SKM-1 (cell line): ENCODE data around the gene RPUSD1.
"Not testable (repeated sequence)": the region's sequence is repeated elsewhere in the genome, so short reads cannot be mapped to it uniquely, and the experiment has no call there.

Experiments used
- DNase-seq: peaks from one replicate; lab custom pipeline; 2025; ENCODE audit not compliant: unreplicated experiment; lab: John Stamatoyannopoulos, UW

The RPUSD1 gene

GRCh38 chr16:751152-752006, 36.8 kb downstream of the RPUSD1 start:
- no peak for DNase-seq

DNA sequence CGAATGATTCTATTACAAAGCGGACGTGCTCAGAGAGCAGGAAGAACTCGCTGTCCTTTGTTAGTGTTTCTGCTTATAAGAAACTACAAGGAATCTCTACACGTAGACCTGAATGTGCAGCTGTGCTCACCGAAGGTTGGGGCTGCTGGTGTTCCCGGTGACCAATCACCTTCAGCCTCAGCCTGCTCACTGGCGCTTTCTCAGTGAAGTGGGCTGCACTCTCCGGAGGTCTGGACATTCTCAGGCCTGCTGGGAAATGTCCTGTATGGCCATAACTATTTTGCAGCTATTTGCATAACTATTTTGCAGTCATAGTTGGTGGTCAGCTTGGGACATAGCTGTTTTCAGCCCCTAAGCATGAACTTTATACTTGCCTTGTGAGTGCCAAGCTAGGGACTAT, 37.7 kb downstream of the RPUSD1 start:
- DNase-seq = no peak

DNA sequence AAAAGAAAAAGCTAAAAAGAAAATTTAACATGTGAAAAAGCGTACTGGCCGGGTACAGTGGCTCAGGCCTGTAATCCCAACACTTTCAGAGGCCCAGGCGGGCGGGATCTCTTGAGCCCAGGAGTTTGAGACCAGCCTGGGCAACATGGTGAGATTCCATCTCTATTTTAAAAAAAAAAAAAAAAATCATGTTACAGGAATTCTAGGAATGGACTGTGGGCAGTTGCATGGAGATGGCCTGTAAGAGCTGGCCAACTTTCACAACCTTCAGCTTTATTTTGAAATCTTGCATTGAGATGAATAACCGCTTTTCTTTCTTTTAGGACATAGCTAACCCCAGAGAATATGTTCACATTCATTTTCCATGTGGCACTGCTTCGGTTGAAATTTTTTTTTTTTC, 39.2 kb downstream of the RPUSD1 start:
- DNase-seq = no peak

DNA sequence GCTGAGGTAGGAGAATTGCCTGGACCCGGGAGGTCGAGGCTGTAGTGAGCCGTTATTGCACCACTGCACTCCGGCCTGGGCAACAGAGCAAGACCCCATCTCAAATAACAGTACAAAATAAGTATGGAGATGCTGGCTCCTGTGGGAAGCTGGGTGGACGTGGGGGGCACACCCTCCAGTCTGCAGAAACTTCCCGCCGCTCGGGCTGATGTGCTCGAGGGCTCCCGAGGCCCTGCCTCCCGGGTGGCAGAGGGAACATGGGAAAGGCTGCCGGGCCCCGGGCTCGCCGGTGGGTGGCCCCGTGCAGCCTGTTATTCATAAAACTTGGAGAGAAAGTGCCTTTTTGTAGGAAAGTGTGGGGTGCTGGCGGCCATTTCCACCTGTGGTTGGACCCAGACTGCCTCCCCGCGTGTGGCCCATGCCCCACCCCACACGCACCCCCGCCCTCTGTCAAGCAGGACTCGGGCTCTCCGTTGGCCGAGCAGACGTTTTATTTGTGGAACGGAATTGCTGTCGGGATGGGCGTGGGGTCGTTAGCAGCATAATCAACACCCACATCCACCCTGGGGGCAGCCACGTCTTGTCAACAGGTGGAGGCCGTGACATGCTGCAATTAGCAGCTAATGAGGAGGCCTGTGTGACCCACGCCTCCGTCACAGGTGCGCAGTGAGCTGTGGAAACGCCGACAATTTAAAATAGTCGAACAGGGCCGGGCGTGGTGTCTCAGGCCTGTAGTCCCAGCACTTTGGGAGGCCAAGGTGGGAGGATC, 40.0 kb downstream of the RPUSD1 start:
- no peak for DNase-seq

DNA sequence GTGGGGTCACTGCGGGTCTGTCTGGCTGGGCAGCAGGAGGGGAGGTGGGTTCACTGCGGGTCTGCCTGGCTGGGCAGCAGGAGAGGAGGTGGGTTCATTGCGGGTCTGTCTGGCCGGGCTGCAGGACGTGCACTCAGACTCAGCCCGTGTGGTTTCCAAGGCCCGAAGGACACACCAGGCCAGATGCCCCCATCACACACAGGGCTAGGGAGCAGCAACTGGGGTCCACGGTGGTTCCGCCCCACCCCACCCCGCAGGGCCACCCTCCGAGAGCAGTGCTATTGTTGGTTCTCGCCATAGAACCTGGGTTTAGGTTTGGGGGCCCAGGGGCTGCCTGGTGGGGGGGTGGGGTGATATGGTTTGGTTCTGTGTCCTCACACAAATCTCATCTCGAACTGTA, 41.5 kb downstream of the RPUSD1 start:
- DNase-seq = no peak

- DNase-seq = no peak
Measured at GRCh38 chr16:745739-746138, 42.4 kb downstream of the RPUSD1 start.

- DNase-seq = no peak
Measured at GRCh38 chr16:743794-744500, 44.2 kb downstream of the RPUSD1 start.

DNA sequence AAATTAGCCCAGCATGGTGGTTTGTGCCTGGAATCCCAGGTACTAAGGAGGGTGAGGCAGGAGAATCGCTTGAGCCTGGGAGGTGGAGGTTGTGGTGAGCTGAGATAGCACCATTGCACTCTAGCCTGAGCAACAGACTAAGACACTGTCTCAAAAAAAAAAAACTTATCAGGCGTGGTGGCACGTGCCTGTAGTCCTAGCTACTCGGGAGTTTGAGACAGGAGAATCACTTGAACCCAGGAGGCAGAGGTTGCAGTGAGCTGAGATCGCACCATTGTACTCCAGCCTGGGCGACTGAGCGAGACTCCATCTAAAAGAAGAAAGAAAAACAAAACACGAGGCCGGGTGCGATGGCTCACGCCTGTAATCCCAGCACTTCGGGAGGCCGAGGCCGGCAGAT, 45.3 kb downstream of the RPUSD1 start:
- not testable (repeated sequence) for DNase-seq

- DNase-seq = no peak
Measured at GRCh38 chr16:741986-742629, 46.1 kb downstream of the RPUSD1 start.

GRCh38 chr16:740764-741505, 47.2 kb downstream of the RPUSD1 start, which contains the start of gene CIAO3:
Gene CIAO3 (minus strand): TSS chr16:740997. CDS start chr16:740985, 12 bp downstream.
- peak; percentile 44 for DNase-seq

GRCh38 chr16:740459-740763, 47.8 kb downstream of the RPUSD1 start:
- no peak for DNase-seq

DNA sequence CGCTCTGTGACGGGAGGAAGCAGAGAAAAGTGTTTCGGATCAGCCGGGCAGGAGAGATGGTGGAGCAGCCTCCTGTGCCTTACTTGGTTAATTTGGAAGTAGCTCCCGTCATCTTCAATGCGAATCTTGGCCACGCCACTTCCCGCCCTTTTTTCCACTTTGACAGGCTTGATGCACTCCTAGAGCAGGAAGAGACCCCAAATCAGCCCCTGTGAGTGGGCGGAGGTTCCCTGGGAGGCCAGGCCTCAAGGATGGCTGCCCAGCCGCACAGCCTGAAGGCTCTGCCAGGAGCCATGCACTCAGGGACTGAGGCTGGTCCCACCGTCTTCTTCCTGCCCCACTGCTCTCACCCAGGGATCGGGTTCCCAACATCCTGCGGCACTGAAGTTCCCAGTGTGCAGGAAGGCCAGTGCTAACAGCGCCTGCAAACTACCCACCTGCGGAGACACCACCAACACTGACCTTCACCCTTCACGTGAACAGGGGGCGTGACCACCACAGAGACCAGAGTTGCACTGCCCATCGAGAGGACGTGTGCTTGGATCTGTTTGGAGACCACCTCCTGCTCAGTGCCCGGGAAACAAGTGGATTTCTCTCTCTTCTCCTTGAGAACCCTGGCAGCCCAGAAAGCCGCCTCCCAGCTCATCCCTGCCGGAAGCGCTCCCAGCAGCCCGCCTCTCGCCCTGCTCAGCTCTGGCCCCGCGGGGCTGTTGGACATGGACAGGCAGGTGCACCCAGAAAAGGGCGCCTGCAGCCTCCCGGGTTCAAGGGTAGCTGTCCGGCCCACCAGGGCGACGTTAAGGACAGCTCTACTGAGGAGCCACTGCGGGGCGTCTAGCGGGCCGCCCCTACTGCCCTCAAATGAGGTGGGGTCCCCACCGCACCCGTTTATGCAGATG, 48.4 kb downstream of the RPUSD1 start:
- no peak for DNase-seq

DNA sequence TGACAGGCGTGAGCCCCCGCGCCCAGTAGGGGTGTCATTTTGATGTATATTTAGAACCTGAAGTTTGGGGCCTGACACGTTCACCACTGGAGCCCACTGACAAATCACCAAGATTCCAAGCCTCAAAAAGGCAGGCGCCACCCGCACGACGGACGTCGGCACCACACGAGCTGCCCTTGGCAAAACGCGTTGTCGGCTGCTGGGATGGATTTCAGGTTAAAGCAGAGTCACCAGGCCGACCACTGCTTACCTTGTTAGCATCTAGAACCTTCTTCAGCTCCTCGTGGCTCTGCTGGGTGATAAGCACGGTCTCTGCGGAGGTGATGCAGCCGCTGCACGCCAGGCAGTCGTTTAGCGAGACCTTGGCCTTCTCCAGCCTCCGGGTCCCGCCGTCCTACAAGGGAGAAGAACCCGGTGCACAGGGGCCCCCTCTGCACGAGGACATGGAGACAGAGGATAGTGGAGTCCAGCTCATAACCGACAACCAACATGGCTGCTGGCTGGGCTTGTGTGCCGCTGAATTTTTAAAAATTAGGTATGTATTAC, 51.2 kb downstream of the RPUSD1 start:
- DNase-seq = no peak

GRCh38 chr16:735982-736453, 52.2 kb downstream of the RPUSD1 start:
- no peak for DNase-seq

DNA sequence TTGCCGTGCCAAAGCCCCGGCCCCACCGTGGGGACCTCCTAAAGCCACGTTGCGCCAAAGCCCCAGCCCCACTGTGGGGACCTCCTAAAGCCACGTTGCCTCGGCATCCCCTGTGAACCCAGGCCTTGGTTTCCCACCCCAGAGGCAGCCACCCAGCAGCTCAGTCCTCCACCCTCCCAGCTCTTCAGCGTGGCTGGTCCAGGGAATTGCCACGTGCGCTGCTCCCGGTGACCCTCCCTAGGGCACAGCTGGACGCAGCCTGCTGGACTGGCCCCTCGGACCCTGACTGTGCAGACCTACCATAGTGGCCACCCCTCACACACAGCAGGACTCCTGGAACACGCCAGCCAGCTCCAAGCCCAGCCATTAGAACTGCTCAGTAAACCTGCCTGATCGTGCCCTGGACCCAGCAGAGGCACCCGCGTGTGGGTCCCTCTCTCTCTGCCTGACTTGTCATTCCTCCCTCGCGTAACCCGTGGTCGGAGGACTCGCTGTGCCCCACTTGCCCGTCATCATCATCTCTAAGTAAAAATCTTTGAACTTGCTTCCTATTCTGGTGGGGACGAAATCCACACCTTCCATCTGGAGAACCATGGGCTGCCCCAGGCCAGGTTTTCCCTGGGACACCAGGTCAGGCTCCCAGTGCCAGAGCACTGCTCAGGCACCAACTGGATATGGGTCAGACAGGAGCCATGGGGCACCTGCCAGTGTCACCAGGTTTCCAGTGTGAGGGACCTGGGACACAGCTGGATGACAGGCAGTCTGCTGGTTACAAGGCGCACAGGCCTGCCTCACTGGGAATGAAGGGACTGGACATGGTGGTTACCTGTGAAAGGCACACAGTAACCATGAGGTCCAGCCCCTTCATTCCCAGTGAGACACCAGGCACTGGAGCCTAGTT, 53.0 kb downstream of the RPUSD1 start:
- DNase-seq = no peak
